Glutamatergic neuron (in vitro differentiated cells): ENCODE results near the gene SIGLEC5. TPM values are rescaled to one million over a fixed set of nuclear protein-coding genes. Genes with fewer than 3 reads are reported as not detected.
"Not testable (repeated sequence)": the region's sequence is repeated elsewhere in the genome, so short reads cannot be mapped to it uniquely, and the experiment has no call there.

Source experiments
- DNase-seq: peaks from one replicate; pipeline ENCODE4 v3.0.0; 2022
- H3K27ac Mint-ChIP-seq: one replicate; pipeline ENCODE4 v1.8.0; 2020; ENCODE audit warnings: mild to moderate bottlenecking, mixed read lengths, inconsistent platforms; ENCODE audit not compliant: unreplicated experiment
- H3K27me3 Mint-ChIP-seq: one replicate; pipeline ENCODE4 v1.8.0; 2020; ENCODE audit warnings: mild to moderate bottlenecking, moderate library complexity, mixed read lengths, inconsistent platforms; ENCODE audit not compliant: unreplicated experiment
- H3K36me3 Mint-ChIP-seq: one replicate; pipeline ENCODE4 v1.8.0; 2020; ENCODE audit warnings: mild to moderate bottlenecking, mixed read lengths, inconsistent platforms; ENCODE audit not compliant: unreplicated experiment
- H3K4me1 Mint-ChIP-seq: one replicate; pipeline ENCODE4 v1.8.0; 2020; ENCODE audit warnings: mild to moderate bottlenecking, low read depth, mixed read lengths, inconsistent platforms; ENCODE audit not compliant: unreplicated experiment
- H3K4me3 Mint-ChIP-seq: one replicate; pipeline ENCODE4 v1.8.0; 2020; ENCODE audit warnings: mild to moderate bottlenecking, mixed read lengths, inconsistent platforms; ENCODE audit not compliant: unreplicated experiment
- H3K9me3 Mint-ChIP-seq: one replicate; pipeline ENCODE4 v1.8.0; 2020; ENCODE audit warnings: mild to moderate bottlenecking, moderate library complexity, mixed read lengths, inconsistent platforms; ENCODE audit not compliant: unreplicated experiment
- total RNA-seq: library from RNA; stranded (reverse); fragmentation: NEBNext Ultra II Directional; extraction: Animal tissue kit (Norgen Biotek cat#: 25700); gene quantifications from one replicate; pipeline ENCODE4 v1.2.1, GENCODE V29; 2021; ENCODE audit not compliant: unreplicated experiment
- TF ChIP-seq, protein P1 (sequence below): fragments of 200-600 bp; sonication (generic); IDR thresholded peaks from one replicate; pipeline ENCODE4 v1.5.0; 2021; ENCODE audit not compliant: partially characterized antibody, unreplicated experiment

The SIGLEC5 gene
- total RNA-seq, 1 donor from 2014 or later, result not detected

- no peak overlapping the region for H3K27ac Mint-ChIP-seq
- peaks cover 6% of the 10 kb centered on the region for H3K9me3 Mint-ChIP-seq
- no peaks in the 10 kb centered on the region for H3K36me3 Mint-ChIP-seq
- TF ChIP-seq, protein P1, sequence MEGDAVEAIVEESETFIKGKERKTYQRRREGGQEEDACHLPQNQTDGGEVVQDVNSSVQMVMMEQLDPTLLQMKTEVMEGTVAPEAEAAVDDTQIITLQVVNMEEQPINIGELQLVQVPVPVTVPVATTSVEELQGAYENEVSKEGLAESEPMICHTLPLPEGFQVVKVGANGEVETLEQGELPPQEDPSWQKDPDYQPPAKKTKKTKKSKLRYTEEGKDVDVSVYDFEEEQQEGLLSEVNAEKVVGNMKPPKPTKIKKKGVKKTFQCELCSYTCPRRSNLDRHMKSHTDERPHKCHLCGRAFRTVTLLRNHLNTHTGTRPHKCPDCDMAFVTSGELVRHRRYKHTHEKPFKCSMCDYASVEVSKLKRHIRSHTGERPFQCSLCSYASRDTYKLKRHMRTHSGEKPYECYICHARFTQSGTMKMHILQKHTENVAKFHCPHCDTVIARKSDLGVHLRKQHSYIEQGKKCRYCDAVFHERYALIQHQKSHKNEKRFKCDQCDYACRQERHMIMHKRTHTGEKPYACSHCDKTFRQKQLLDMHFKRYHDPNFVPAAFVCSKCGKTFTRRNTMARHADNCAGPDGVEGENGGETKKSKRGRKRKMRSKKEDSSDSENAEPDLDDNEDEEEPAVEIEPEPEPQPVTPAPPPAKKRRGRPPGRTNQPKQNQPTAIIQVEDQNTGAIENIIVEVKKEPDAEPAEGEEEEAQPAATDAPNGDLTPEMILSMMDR, result no peak
- no peaks in the 10 kb centered on the region for H3K4me1 Mint-ChIP-seq
- peaks cover 3% of the 10 kb centered on the region for H3K27me3 Mint-ChIP-seq
- no peak overlapping the region for H3K4me3 Mint-ChIP-seq
- DNase-seq, result no peak
These were observed 21.1 kb upstream of the SIGLEC5 start for GRCh38 chr19:51651216-51651846.

DNA sequence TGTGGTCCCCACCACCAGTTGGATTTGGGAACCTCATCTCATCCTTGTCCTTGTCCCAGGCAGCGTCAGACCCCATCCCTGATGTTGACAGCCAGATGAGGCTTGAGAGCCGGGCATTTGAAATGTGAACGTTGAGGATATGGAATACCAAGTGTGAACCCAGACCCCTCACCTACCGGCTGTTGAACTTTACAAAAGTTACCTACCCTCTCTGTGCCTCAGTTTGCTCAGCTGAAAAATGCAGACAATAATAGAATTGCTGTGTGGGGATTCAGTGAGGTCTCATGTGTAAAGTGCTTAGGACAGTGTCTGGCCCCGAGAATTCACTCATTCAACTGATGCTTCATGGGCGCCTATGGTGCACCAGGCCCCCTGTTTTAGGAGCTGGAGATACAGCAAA lies 17.1 kb upstream of the SIGLEC5 start:
- no peak overlapping the region for H3K27ac Mint-ChIP-seq
- H3K9me3 Mint-ChIP-seq, result peaks cover 4% of the 10 kb centered on the region
- TF ChIP-seq, protein P1, result no peak
- no peak for DNase-seq
- H3K4me1 Mint-ChIP-seq, result no peaks in the 10 kb centered on the region
- H3K36me3 Mint-ChIP-seq, result no peaks in the 10 kb centered on the region
- H3K27me3 Mint-ChIP-seq, result peaks cover 3% of the 10 kb centered on the region
- H3K4me3 Mint-ChIP-seq, result no peak overlapping the region

GRCh38 chr19:51646730-51647129 lies 16.5 kb upstream of the SIGLEC5 start, which contains the start of gene SIGLEC14:
Gene SIGLEC14 (minus strand): TSS chr19:51646825. CDS start chr19:51646759, 66 bp downstream.
- H3K27me3 Mint-ChIP-seq, H3K4me3 Mint-ChIP-seq, H3K36me3 Mint-ChIP-seq, H3K27ac Mint-ChIP-seq, H3K4me1 Mint-ChIP-seq, H3K9me3 Mint-ChIP-seq, DNase-seq: not testable (repeated sequence)

DNA sequence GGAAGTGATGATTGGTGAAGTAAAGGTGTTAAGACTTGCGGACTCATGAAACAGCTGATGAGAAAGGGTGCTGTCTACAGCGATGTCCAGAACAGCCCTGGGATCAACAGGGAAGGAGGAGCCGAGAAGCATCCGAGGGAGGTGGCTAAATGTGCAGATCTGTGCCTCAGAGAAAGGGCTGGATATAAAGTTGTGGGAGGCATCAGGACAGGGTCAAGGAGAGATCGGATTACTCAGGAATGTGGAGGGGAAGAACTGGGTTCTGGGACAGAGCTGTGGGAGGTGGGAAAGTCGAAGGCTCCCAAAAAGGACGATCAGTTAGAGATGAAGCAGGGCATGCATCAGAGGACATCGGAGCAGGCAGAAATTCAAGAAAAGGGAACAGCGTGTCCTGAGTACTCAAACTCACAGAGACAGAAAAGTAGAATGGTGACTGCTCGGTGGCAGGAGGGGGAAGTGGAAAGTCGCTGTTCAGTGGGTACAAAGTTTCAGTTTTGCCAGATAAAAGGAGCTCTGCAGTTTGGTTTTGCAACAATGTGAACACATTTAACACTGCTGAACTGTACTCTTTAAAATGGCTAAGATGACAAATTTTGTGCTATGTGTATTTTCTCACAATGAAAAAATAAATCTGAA lies 14.6 kb upstream of the SIGLEC5 start:
- Mint-ChIP-seq H3K4me3 (no peak overlapping the region), H3K27ac (no peak overlapping the region)
- DNase-seq, result no peak

GRCh38 chr19:51641648-51642047 lies 11.4 kb upstream of the SIGLEC5 start:
- Mint-ChIP-seq H3K4me1 (no peaks in the 10 kb centered on the region), H3K27me3 (no peaks in the 10 kb centered on the region), H3K36me3 (no peaks in the 10 kb centered on the region), H3K9me3 (no peaks in the 10 kb centered on the region), H3K4me3 (no peak overlapping the region), H3K27ac (no peak overlapping the region)
- TF ChIP-seq, protein P1, result no peak
- DNase-seq, result no peak

More for the DNA sequence above, 14.6 kb upstream of the SIGLEC5 start:
- TF ChIP-seq, protein P1, result no peak
- no peaks in the 10 kb centered on the region for H3K4me1 Mint-ChIP-seq
- H3K27me3 Mint-ChIP-seq, result no peaks in the 10 kb centered on the region
- H3K9me3 Mint-ChIP-seq, result peaks cover 1% of the 10 kb centered on the region
- no peaks in the 10 kb centered on the region for H3K36me3 Mint-ChIP-seq
